ENCODE data around the gene OR10H4. TPM values are rescaled to one million over a fixed set of nuclear protein-coding genes. Genes with fewer than 3 reads are reported as not detected.
"Not testable (repeated sequence)": the region's sequence is repeated elsewhere in the genome, so short reads cannot be mapped to it uniquely, and the experiment has no call there.

OR10H4 gene
- total and polyA plus RNA-seq, 11 donors, result not detected

GRCh38 chr19:15964231-15964630 lies 15.4 kb downstream of the OR10H4 start:
- no peak for ATAC-seq
- DNase-seq, result no peak
- 63 to 80% (median 73%) methylated on average over 2 of the region's 2 CpGs for WGBS, 4 donors
- Histone ChIP-seq H3K9me3 (peaks cover 0 to 6% (median 0%) of the 10 kb centered on the region in 12 donors), H3K27me3 (peaks cover 0 to 19% (median 0%) of the 10 kb centered on the region in 9 donors), H3K4me1 (no peaks in the 10 kb centered on the region), H3K4me3 (no peak overlapping the region), H3K36me3 (no peaks in the 10 kb centered on the region), H3K27ac (no peak overlapping the region)
- TF ChIP-seq POLR2A (IDR thresholded peaks at IDR 0.05) (no peak), CTCF (IDR thresholded peaks at IDR 0.05) (no peak)
- intact Hi-C loops (cut with DNase I), result no loop called here

- H3K27me3 ChIP-seq, result peaks cover 0 to 5% (median 0%) of the 10 kb centered on the region in 9 donors
- WGBS, 4 donors, result 43 to 67% (median 58%) methylated on average over 5 of the region's 5 CpGs
- TF ChIP-seq POLR2A (IDR thresholded peaks at IDR 0.05) (no peak), CTCF (IDR thresholded peaks at IDR 0.05) (no peak)
- DNase-seq (no peak), ATAC-seq (no peak)
- intact Hi-C loops (cut with DNase I), result no loop called here
- no peak overlapping the region for H3K27ac ChIP-seq
- H3K9me3 ChIP-seq, result no peaks in the 10 kb centered on the region
- H3K36me3 ChIP-seq, result no peaks in the 10 kb centered on the region
- H3K4me3 ChIP-seq, result no peak overlapping the region
- no peaks in the 10 kb centered on the region for H3K4me1 ChIP-seq
These were observed 22.5 kb downstream of the OR10H4 start for GRCh38 chr19:15971224-15971780.

GRCh38 chr19:15972043-15972442 lies 23.2 kb downstream of the OR10H4 start:
- intact Hi-C loops (cut with DNase I); H3K4me1 ChIP-seq; H3K27me3 ChIP-seq; H3K9me3 ChIP-seq; H3K27ac ChIP-seq; H3K36me3 ChIP-seq; DNase-seq; ATAC-seq; H3K4me3 ChIP-seq: not testable (repeated sequence)

- H3K27ac ChIP-seq, result no peak overlapping the region
- peaks cover 0 to 9% (median 5%) of the 10 kb centered on the region in 9 donors for H3K27me3 ChIP-seq
- H3K4me3 ChIP-seq, result no peak overlapping the region
- H3K4me1 ChIP-seq, result no peaks in the 10 kb centered on the region
- WGBS, 4 donors, result 51 to 59% (median 54%) methylated on average over 5 of the region's 5 CpGs
- ATAC-seq, result no peak
- DNase-seq, result no peak
- no peaks in the 10 kb centered on the region for H3K9me3 ChIP-seq
- no peak for TF ChIP-seq POLR2A (IDR thresholded peaks at IDR 0.05)
- no peak for TF ChIP-seq CTCF (IDR thresholded peaks at IDR 0.05)
- no peaks in the 10 kb centered on the region for H3K36me3 ChIP-seq
- intact Hi-C loops (cut with DNase I), result no loop called here
These were observed 26.0 kb downstream of the OR10H4 start for GRCh38 chr19:15974856-15975255.
